Lower lobe of right lung (tissue), 2 donors: Measurements from ENCODE around the gene FBLN7. TPM values are rescaled to one million over a fixed set of nuclear protein-coding genes. Genes with fewer than 3 reads are reported as not detected.

ENCODE experiments used
- ATAC-seq, 2 donors: fragments of 200-7000 bp; cut with Tn5 transposase; one replicate each; pipeline ENCODE4 v1.9.1; 2020 to 2022; ENCODE audit warnings: mild to moderate bottlenecking in 2 of 2, moderate library complexity in 2 of 2
- DNase-seq: peaks from one replicate; pipeline ENCODE4 v3.0.0-alpha.2; 2020
- H3K27ac ChIP-seq: fragments of 200-600 bp; one replicate; pipeline ENCODE4 v1.8.0; 2022
- H3K27me3 ChIP-seq: fragments of 200-600 bp; one replicate; pipeline ENCODE4 v1.8.0; 2022; ENCODE audit warnings: low read depth
- H3K36me3 ChIP-seq: fragments of 200-600 bp; one replicate; pipeline ENCODE4 v1.8.0; 2022; ENCODE audit warnings: mild to moderate bottlenecking
- H3K4me1 ChIP-seq: fragments of 200-600 bp; one replicate; pipeline ENCODE4 v1.8.0; 2022
- H3K4me3 ChIP-seq: fragments of 200-600 bp; one replicate; pipeline ENCODE4 v1.8.0; 2022; ENCODE audit warnings: mild to moderate bottlenecking
- H3K9me3 ChIP-seq: fragments of 200-600 bp; one replicate; pipeline ENCODE4 v1.8.0; 2022
- CTCF ChIP-seq: fragments of 200-600 bp; IDR thresholded peaks from one replicate; pipeline ENCODE4 v1.8.0; 2022; ENCODE audit warnings: antibody characterized with exemption, mild to moderate bottlenecking
- intact Hi-C: fragments of 100-400 bp; cut with DNase I; formaldehyde crosslinking; loops from one replicate; pipeline ENCODE4 v1.11.0; 2022
- total RNA-seq: library from RNA; stranded (reverse); fragmentation: NEBNext Ultra II Directional; extraction: Animal tissue kit (Norgen Biotek cat#: 25700); gene quantifications from one replicate; pipeline ENCODE4 v1.2.1, GENCODE V29; 2021
- donor health status: DM: no; HTN: yes; CAD: no; lungs with severe emphysema.

Gene FBLN7
- total RNA-seq, 1 donor from 2014 or later = 2.0 TPM

DNA sequence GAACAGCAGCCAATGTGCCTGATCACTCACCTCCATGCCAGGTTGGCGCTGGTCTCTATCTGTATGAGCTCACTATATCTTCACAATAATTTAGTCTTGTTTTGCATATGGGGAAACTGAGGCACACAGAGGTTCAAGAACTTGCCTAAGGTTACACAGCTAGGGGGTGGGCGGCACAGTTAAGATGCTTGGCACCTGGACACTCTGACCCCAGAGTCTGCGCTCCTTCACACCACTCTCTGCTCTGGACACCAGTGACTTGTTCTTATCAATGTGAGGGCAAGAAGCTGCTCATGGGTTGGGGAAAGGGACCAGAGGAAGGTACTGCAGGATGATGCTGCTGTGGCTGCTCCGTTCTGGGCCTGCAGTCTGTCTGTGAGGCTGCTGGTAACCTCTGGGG lies 27.1 kb downstream of the FBLN7 start:
- H3K27me3 ChIP-seq = no peaks in the 10 kb centered on the region
- DNase-seq (no peak), ATAC-seq (no peak)
- no peak overlapping the region for H3K27ac ChIP-seq
- H3K9me3 ChIP-seq = no peaks in the 10 kb centered on the region
- no peak overlapping the region for H3K4me3 ChIP-seq
- H3K36me3 ChIP-seq = no peaks in the 10 kb centered on the region
- no peak for TF ChIP-seq CTCF
- intact Hi-C loops = no loop called here
- no peaks in the 10 kb centered on the region for H3K4me1 ChIP-seq

DNA sequence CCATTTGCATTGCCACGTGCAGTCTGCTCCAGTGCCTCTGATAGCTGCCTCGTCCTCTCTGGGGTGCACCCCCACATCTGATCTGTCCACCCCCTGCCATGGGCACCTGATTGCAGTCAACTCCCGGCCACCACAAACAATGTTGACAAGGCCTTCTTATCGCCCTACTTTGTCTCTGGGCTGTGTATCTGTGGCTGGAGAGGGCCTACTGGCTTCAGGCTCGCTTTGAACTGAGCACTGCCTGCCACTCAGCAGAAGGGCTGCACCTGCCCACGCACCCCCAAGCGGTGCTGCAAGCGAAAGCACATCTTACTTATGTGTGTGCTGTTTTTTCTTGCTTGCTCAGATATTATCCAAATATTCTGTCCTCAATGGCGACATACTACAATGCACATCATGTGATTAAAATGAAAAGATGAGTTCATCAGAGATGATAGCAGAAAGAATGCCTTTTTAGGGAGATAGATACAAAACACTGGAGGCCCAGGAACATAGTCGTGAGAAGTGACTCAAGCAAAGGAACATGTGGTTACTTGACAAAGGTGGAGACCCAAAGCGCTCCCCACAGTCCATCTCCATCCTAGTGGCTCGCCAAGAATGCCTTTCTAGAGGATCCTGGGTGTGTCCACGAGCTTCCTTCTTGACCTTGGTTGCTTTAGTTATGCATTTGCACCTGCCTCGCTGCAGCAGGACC lies 28.8 kb downstream of the FBLN7 start:
- ATAC-seq (no peak), DNase-seq (no peak)
- Histone ChIP-seq H3K27me3 (no peaks in the 10 kb centered on the region), H3K4me3 (no peak overlapping the region), H3K27ac (no peak overlapping the region), H3K4me1 (no peaks in the 10 kb centered on the region), H3K36me3 (no peaks in the 10 kb centered on the region), H3K9me3 (no peaks in the 10 kb centered on the region)
- intact Hi-C loops = no loop called here
- no peak for TF ChIP-seq CTCF

GRCh38 chr2:112168422-112169124 lies 30.4 kb downstream of the FBLN7 start:
- DNase-seq (no peak), ATAC-seq (no peak)
- Histone ChIP-seq H3K27ac (no peak overlapping the region), H3K4me1 (no peaks in the 10 kb centered on the region), H3K9me3 (no peaks in the 10 kb centered on the region), H3K36me3 (no peaks in the 10 kb centered on the region), H3K4me3 (no peak overlapping the region), H3K27me3 (no peaks in the 10 kb centered on the region)
- TF ChIP-seq CTCF = no peak
- intact Hi-C loops = no loop called here

- Histone ChIP-seq H3K4me1 (no peaks in the 10 kb centered on the region), H3K27ac (no peak overlapping the region), H3K9me3 (no peaks in the 10 kb centered on the region), H3K4me3 (no peak overlapping the region), H3K36me3 (no peaks in the 10 kb centered on the region), H3K27me3 (no peaks in the 10 kb centered on the region)
- DNase-seq (no peak), ATAC-seq (no peak)
- no peak for TF ChIP-seq CTCF
- intact Hi-C loops = no loop called here
Measured at GRCh38 chr2:112170495-112170894, 32.3 kb downstream of the FBLN7 start.

DNA sequence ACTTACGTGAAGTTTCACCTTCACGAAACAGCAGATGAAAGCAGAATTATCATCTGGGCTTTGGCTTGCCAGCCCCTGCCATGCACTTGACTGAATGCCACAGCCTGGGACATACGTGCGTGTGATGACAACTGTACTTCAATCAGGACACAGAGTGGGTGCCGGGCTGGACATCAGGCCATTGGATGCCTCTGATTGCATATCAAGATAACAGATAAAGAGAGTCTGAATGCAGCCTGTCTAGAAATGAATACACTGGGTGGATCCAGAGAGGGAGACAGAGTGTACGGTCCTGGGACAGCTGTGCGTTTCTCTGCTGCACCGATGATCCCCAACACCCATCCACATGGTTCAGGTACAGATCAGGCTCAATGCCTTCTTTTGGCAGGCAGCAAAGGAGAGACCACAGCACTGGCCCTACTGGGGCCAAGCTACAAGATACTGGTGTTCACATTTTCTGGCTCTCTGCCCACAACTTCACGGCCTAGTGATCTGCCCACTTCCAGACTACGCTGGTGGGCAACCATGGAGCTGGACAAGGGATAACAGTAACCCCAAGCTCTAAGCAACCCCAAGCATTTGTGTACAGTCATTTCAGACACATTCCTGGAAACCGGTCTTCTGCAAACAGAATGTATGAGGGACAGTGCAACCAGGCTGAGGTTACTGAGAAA lies 35.6 kb downstream of the FBLN7 start:
- no peak for TF ChIP-seq CTCF
- Histone ChIP-seq H3K27ac (no peak overlapping the region), H3K27me3 (no peaks in the 10 kb centered on the region), H3K36me3 (no peaks in the 10 kb centered on the region), H3K9me3 (no peaks in the 10 kb centered on the region), H3K4me3 (no peak overlapping the region), H3K4me1 (no peaks in the 10 kb centered on the region)
- intact Hi-C loops = no loop called here
- DNase-seq (no peak), ATAC-seq (no peak)
